ENCODE measurements around the gene SENP5. TPM values are rescaled to one million over a fixed set of nuclear protein-coding genes. Genes with fewer than 3 reads are reported as not detected.

SENP5 gene
- total and polyA plus RNA-seq, 4 donors: 3.9 to 26.9 (median 14.3) TPM

GRCh38 chr3:196969660-196970546 lies 102.2 kb downstream of the SENP5 start:
- H3K36me3 ChIP-seq (ENCODE audit: control insufficient read depth in 4 of 4, insufficient read depth in 3 of 4, low read depth in 1 of 4, low read length in 3 of 4): no peaks in the 10 kb centered on the region
- no peaks in the 10 kb centered on the region for H3K27me3 ChIP-seq (ENCODE audit: control insufficient read depth in 4 of 4, insufficient read depth in 4 of 4, low read length in 3 of 4)
- peaks cover 0 to 16% (median 10%) of the 10 kb centered on the region in 4 donors for H3K4me1 ChIP-seq (ENCODE audit: control insufficient read depth in 4 of 4, insufficient read depth in 4 of 4, low read length in 3 of 4)
- no peaks in the 10 kb centered on the region for H3K9me3 ChIP-seq (ENCODE audit: control insufficient read depth in 4 of 4, low read length in 3 of 4)
- no peak for TF ChIP-seq ATF3 (IDR thresholded peaks at IDR 0.05)
- TF ChIP-seq FOXA2 (IDR thresholded peaks at IDR 0.05): no peak
- no peak for TF ChIP-seq HNF4G (IDR thresholded peaks at IDR 0.05)
- TF ChIP-seq GABPA (IDR thresholded peaks at IDR 0.05 in 1 of 2, conservative IDR thresholded peaks at IDR 0.05 in 1 of 2): no peak
- no peak for TF ChIP-seq TAF1 (conservative IDR thresholded peaks at IDR 0.05)
- TF ChIP-seq, protein P1, sequence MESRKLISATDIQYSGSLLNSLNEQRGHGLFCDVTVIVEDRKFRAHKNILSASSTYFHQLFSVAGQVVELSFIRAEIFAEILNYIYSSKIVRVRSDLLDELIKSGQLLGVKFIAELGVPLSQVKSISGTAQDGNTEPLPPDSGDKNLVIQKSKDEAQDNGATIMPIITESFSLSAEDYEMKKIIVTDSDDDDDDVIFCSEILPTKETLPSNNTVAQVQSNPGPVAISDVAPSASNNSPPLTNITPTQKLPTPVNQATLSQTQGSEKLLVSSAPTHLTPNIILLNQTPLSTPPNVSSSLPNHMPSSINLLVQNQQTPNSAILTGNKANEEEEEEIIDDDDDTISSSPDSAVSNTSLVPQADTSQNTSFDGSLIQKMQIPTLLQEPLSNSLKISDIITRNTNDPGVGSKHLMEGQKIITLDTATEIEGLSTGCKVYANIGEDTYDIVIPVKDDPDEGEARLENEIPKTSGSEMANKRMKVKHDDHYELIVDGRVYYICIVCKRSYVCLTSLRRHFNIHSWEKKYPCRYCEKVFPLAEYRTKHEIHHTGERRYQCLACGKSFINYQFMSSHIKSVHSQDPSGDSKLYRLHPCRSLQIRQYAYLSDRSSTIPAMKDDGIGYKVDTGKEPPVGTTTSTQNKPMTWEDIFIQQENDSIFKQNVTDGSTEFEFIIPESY (IDR thresholded peaks at IDR 0.05): no peak
- TF ChIP-seq, protein P2, sequence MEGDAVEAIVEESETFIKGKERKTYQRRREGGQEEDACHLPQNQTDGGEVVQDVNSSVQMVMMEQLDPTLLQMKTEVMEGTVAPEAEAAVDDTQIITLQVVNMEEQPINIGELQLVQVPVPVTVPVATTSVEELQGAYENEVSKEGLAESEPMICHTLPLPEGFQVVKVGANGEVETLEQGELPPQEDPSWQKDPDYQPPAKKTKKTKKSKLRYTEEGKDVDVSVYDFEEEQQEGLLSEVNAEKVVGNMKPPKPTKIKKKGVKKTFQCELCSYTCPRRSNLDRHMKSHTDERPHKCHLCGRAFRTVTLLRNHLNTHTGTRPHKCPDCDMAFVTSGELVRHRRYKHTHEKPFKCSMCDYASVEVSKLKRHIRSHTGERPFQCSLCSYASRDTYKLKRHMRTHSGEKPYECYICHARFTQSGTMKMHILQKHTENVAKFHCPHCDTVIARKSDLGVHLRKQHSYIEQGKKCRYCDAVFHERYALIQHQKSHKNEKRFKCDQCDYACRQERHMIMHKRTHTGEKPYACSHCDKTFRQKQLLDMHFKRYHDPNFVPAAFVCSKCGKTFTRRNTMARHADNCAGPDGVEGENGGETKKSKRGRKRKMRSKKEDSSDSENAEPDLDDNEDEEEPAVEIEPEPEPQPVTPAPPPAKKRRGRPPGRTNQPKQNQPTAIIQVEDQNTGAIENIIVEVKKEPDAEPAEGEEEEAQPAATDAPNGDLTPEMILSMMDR (IDR thresholded peaks at IDR 0.05; ENCODE audit: low read depth, low read length, missing input control): peak; percentile 85
- no peak for TF ChIP-seq RXRA (IDR thresholded peaks at IDR 0.05)
- TF ChIP-seq FOXA1 (IDR thresholded peaks at IDR 0.05): no peak
- TF ChIP-seq RAD21 (IDR thresholded peaks at IDR 0.05): peak in 1 of 2 donors; percentile 62
- TF ChIP-seq NR2F2 (IDR thresholded peaks at IDR 0.05): no peak
- TF ChIP-seq JUND (IDR thresholded peaks at IDR 0.05): no peak
- TF ChIP-seq HNF4A (conservative IDR thresholded peaks at IDR 0.05): no peak
- WGBS: 9% methylated on average over 100 of the region's 100 CpGs
- peak overlapping the region in 1 of 2 donors; percentile 37 for H3K9ac ChIP-seq (ENCODE audit: low read depth in 1 of 2, low read length in 2 of 2)
- H3K4me3 ChIP-seq (ENCODE audit: low read depth in 1 of 3, low read length in 3 of 3): peak overlapping the region; percentile 17 to 96 (median 59)
- no peak overlapping the region for H3K27ac ChIP-seq (ENCODE audit: low read depth in 1 of 2, low read length in 2 of 2)
- DNase-seq (ENCODE audit: low spot score): peak; percentile 83

GRCh38 chr3:196970547-196971093 lies 102.9 kb downstream of the SENP5 start:
- Histone ChIP-seq H3K9ac (ENCODE audit: low read depth in 1 of 2, low read length in 2 of 2) (no peak overlapping the region), H3K4me1 (ENCODE audit: control insufficient read depth in 4 of 4, insufficient read depth in 4 of 4, low read length in 3 of 4) (peaks cover 0 to 16% (median 10%) of the 10 kb centered on the region in 4 donors), H3K27ac (ENCODE audit: low read depth in 1 of 2, low read length in 2 of 2) (no peak overlapping the region), H3K4me3 (ENCODE audit: low read depth in 1 of 3, low read length in 3 of 3) (no peak overlapping the region), H3K27me3 (ENCODE audit: control insufficient read depth in 4 of 4, insufficient read depth in 4 of 4, low read length in 3 of 4) (no peaks in the 10 kb centered on the region), H3K36me3 (ENCODE audit: control insufficient read depth in 4 of 4, insufficient read depth in 3 of 4, low read depth in 1 of 4, low read length in 3 of 4) (no peaks in the 10 kb centered on the region), H3K9me3 (ENCODE audit: control insufficient read depth in 4 of 4, low read length in 3 of 4) (no peaks in the 10 kb centered on the region)
- DNase-seq (ENCODE audit: low spot score): no peak
- TF ChIP-seq, protein P3, sequence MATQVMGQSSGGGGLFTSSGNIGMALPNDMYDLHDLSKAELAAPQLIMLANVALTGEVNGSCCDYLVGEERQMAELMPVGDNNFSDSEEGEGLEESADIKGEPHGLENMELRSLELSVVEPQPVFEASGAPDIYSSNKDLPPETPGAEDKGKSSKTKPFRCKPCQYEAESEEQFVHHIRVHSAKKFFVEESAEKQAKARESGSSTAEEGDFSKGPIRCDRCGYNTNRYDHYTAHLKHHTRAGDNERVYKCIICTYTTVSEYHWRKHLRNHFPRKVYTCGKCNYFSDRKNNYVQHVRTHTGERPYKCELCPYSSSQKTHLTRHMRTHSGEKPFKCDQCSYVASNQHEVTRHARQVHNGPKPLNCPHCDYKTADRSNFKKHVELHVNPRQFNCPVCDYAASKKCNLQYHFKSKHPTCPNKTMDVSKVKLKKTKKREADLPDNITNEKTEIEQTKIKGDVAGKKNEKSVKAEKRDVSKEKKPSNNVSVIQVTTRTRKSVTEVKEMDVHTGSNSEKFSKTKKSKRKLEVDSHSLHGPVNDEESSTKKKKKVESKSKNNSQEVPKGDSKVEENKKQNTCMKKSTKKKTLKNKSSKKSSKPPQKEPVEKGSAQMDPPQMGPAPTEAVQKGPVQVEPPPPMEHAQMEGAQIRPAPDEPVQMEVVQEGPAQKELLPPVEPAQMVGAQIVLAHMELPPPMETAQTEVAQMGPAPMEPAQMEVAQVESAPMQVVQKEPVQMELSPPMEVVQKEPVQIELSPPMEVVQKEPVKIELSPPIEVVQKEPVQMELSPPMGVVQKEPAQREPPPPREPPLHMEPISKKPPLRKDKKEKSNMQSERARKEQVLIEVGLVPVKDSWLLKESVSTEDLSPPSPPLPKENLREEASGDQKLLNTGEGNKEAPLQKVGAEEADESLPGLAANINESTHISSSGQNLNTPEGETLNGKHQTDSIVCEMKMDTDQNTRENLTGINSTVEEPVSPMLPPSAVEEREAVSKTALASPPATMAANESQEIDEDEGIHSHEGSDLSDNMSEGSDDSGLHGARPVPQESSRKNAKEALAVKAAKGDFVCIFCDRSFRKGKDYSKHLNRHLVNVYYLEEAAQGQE (IDR thresholded peaks at IDR 0.05): no peak
- TF ChIP-seq YY1 (IDR thresholded peaks at IDR 0.05) (no peak), FOXA1 (IDR thresholded peaks at IDR 0.05) (no peak)
- WGBS: 84% methylated on average over 15 of the region's 15 CpGs
